Hypothalamus (tissue), 51 donors: ENCODE data around the gene GEMIN7.
A peak's percentile ranks its signal among the peaks of the same experiment; 100 is the strongest.

ENCODE experiments used
- DNase-seq, 51 donors: peaks; one replicate each; lab custom pipeline; 2025; lab: John Stamatoyannopoulos, UW

The GEMIN7 gene

DNA sequence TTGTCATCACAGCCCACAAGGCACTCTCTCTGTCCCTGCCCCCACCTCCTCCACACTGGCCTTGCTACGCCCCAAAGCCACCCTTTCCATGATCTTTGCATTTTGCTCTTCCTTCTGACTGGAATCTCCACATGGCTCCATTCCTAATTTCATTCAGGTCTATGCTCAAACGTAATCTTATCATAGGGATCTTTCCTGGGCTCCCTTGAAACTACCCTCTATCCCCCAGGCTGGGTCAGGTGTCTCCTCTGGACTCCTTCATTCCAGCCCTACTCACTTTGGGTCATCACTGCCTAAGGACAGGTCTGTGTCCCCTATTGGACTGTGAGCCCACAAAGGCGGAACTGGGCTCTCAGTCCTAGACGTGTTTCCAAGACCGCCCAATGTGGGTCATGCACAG is 3.1 kb downstream of the GEMIN7 start:
- DNase-seq: no peak

DNA sequence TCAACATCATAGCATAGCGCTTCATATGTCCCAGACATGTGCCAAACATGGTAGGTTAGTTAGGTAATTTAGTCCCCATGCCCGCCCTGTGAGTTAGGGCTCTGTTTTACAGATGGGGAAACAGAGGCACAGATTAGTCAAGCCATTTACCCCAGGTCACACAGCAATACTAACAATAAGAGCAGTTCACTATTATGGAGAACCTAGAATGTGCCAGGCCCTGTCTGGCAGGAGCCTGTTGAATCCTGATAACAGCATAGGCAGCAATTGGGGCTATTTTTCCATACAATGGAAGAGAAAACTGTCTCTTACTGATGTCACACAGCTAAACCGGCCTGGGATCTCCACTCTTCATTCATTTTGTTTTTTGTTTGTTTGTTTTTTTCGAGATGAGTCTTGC is 7.4 kb downstream of the GEMIN7 start:
- DNase-seq: no peak

DNA sequence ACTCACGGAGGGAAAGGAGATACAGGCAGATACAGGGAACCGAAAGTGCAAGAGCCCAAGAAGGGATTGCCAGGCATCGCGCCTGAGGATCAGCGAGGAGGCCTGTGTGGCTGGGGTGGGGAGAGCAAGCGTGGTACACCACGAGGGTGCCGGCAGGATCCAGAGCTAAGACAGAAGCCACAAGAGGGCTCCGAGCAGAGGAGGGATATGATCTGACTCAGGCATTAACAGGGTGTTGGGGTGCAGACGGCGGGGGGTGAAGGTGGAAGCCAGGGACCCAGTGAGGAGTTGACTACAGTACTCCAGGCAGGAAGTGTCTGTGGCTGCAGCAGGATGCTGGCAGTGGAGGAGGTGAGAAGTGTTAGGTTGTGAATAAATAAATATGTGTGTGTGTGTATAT is 8.5 kb downstream of the GEMIN7 start:
- DNase-seq: no peak

DNA sequence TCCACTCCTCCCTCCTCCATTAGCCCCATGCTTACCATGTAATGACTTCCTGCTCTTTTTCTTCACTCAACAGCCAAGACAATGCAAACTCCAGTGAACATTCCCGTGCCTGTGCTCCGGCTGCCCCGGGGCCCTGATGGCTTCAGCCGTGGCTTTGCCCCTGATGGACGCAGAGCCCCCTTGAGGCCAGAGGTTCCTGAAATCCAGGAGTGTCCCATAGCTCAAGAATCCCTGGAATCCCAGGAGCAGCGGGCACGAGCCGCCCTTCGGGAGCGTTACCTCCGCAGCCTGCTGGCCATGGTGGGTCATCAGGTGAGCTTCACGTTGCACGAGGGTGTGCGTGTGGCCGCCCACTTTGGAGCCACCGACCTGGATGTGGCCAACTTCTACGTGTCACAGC is 11.0 kb downstream of the GEMIN7 start:
- no peak for DNase-seq

DNA sequence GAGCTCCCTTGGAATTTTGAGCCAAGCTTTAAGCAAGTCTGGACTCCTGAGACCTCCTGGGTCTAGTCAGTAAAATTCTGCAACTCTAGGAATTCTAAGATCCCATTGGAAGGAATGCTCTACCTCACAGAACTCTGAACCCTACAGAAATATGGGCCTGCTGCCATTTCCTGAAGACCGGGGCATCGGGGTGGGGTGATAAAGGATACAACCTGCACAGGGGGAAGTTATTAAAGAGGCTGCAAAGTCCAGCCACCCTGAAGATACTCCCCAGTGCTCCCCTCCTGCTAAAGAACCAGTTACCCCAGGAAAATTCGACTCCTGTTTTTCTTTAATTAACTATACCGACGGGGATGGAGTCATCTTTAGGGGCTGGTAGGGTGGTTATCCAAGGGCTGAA is 11.5 kb downstream of the GEMIN7 start:
- no peak for DNase-seq

DNA sequence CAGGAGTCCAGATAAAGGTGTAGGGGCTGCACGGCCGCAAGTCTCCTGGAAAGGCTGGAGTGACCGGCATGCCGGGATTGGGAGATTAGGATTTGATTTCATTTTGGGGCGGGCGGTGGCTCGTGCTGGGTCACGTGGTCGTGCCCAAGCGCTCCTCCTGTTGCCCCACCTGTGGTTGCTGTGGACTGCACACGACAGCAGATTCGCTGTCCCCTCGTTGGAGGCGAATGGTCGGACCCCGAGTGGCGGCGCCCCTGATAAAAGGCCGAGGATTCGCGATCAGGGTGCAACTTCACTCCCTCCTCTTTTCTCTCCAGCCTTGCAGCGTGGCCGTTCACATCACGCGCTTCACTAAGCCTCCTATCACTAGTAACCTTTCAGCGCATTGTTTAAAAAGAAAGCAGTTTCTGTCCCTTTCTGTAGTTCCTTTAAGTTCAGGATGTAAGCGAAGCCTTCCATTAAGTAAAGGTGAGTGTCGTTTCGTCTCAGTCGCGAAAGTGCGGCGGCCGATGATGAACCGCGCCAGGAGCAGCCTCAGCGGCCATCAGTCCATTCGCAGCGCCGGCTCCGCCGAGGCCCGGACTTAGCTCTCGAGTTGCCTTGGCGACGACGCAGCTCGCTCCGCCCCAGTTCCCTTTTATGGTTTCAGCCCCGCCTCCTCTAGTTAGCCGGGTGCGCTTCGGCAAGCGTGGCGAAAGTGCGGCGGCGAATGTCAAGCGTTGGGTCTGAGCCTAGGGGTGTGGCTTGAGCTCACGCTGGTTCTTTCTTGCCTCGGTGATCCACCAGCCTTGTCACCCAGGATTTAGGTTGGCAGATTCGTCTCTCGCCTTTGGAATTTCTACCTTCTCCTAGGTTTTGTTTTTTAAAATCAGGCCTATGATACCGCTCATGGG is 12.2 kb downstream of the GEMIN7 start:
- peak; percentile 74 to 100 (median 97) for DNase-seq

DNA sequence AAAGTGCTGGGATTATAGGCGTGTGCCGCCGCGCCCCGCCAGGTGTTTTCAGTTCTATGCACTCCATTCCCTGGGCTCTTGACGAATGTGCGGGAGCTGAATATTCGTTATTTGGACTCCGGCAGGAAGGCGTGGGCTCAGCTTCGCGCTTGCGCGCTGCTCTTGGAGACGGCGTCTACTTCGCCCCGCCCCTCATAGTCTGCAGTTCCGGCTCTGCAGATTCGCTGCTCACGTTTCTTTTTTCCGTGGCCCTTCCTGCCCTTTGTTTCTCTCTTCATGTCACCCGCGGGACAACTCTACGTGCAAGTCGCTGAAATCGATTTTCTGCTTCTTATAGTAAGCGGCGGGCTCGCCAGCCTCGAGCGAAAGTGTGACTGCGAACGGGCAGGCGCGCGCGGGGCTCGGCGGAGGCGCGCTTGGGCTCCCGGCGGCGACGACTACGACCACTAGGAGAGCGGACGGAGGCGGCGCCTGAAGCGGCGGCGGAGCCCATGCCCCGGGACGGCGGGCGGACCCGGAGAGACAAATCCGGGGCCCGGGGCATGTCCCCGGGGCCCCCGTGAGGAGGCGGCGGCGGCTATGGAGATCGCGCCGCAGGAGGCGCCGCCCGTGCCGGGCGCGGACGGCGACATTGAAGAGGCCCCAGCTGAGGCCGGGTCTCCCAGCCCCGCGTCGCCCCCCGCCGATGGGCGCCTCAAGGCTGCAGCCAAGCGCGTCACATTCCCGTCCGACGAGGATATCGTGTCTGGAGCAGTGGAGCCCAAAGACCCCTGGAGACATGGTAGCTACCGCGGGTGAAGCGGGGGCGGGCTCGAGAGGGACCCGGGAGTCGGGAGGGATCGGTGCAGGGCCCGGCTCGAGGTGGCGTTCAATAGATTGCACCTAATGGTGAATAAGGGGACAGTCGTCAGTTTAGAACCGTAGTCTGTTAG is 14.0 kb downstream of the GEMIN7 start, which contains the start of gene PPP1R37:
Gene PPP1R37, plus strand, starts transcription at position 433 of the 932 bp plus-strand sequence. Its CDS starts 147 bp downstream, at position 580.
- peak; percentile 53 to 97 (median 87) for DNase-seq

DNA sequence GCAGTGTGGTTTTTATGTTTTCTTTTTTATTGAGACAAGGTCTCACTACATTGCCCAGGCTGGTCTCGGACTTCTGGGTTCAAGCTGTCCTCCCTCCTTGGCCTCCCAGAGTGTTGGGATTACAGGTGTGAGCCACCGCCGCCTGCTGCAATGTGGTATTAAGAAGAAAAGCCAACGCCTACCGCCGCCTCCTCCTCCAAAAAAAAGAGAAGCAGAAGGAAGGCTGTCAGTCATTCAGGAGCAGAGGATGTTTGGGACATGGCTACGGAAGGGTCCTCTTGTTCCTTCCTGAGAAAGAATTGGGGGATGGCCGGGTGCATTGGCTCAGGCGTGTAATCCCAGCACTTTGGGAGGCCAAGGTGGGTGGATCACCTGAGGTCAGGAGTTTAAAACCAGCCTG is 15.1 kb downstream of the GEMIN7 start:
- DNase-seq: no peak

DNA sequence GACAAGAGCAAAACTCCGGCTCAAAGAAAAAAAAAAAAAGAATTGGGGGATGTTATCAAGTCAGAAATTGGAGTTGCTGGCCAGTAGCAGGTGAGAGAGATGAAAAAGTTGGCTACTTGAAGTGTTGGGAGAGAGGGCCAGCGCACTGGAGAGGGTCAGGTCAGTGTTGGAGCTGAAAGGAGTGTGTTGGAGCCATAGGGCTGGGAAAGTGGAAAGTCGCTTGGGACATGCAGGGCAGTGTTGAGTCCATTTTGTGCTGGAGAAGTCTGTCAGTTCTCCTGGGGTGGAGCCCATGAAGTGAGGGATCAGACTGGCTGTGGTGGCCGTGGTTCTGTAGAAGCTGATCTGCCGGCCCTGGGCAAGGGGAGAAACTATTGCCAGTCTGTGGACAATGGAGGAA is 15.6 kb downstream of the GEMIN7 start:
- no peak for DNase-seq

DNA sequence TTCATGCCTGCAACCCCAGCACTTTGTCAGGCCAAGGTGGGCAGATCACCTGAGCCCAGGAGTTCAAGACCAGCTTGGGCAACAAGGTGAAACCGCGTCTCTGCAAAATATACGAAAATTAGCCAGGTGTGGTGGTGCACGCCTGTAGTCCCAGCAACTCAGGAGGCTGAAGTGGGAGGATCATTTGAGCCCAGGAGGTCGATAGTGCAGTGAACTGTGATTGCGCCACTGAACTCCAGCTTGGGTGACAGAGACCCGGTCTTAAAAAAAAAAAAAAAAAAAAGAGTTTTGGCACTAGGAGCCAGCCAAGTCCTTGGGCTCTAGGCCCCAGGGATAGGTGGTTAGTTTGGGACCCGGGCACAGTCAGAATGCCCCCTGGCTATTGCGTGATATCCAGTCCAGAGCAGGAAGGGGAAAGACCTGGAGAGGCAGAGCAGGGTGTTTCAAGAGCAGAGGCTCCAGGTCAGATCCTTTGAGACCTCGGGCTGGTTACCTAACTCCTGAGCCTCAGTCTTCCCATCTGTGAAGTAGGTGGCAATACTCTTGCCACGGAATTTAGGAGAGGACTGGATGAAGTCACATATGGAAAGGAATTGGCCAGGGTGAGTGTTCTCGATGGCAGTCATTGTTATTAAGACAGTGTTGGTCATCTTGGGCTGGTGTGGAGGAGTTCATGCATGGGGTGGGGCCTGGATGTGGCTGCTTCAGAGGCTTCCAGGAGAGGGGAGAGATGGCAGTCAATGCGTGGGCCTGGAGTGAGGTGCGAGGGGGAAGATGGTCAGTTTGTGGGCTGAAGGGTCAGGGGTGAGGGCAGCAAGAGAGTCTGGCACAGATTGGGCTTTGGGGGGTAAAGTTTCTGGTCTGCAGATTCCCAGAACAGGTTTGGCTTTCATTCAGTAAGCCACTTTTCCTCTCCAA is 16.7 kb downstream of the GEMIN7 start:
- no peak for DNase-seq

DNA sequence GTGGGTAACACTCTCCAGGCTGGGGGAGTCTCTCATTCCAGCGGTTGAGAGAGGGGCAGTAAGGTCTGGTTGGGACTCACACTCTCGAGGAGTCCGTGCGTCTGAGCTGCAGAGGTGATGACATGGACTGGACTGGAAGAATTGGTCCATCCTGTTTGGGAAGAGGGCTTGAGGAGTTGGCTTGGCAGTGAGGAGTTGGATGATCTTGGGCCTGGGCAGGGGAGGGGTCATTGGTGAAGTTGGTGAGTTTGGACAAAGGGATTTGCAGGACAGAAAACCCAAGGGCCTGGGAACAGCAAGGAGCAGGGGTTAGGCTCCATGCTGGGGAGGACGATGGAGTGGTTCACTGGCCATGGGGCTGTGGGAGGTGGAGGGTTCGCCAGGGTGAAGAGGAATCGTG is 17.6 kb downstream of the GEMIN7 start:
- no peak for DNase-seq

DNA sequence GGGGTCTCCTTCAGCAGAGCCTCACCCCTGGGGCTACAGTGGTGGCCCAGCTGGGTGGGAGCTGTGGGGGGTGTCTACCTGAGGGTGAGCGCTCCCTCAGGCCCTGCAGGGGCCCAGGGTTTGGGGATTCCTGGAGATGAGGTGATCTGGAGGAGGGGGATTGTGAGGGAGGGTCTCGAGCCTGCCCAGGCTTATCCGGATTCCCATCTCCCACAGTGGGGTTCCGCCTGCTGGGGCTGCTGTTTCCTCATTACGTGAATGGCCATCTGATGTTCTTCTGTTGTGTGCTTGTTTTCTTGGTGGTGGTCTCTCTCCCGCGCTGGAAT is 18.4 kb downstream of the GEMIN7 start:
- no peak for DNase-seq

DNA sequence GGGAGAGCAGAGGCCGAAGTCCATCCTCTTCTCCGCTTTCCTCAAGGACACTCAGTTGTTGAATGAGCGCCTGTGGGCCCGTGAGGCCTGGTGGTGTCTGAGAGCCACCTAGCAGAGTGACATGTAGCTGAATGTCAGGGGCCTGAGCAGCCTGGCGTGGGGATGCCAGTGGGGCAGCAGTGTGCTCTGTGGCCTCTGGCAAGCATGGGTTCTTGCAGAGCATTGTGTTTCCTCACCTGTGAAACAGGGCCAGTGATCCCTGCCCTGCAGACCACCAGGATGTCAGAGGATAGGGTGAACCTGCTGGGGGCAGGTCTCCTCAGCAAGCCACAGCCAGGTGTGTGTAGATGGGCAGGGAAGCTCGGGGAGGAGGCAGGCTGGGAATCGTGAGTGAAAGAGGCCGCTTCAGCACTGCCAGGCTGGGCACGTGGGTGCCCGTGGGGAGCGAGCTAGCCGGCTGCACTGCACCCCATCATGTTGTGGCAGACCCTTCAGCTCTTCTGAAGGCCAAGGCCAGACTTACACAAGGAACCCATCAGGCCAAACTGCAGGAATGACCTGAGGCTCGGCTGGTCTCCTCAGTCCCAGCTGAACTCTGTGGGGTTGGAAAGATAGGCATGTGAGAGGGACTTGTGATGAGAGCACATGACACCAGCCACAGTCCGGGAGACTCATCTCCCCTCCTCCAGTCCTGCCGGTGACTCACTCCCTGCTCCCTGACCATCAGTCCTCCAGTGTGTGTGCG is 18.9 kb downstream of the GEMIN7 start:
- peak in 34 of 51 donors; percentile 19 to 82 (median 44) for DNase-seq

DNA sequence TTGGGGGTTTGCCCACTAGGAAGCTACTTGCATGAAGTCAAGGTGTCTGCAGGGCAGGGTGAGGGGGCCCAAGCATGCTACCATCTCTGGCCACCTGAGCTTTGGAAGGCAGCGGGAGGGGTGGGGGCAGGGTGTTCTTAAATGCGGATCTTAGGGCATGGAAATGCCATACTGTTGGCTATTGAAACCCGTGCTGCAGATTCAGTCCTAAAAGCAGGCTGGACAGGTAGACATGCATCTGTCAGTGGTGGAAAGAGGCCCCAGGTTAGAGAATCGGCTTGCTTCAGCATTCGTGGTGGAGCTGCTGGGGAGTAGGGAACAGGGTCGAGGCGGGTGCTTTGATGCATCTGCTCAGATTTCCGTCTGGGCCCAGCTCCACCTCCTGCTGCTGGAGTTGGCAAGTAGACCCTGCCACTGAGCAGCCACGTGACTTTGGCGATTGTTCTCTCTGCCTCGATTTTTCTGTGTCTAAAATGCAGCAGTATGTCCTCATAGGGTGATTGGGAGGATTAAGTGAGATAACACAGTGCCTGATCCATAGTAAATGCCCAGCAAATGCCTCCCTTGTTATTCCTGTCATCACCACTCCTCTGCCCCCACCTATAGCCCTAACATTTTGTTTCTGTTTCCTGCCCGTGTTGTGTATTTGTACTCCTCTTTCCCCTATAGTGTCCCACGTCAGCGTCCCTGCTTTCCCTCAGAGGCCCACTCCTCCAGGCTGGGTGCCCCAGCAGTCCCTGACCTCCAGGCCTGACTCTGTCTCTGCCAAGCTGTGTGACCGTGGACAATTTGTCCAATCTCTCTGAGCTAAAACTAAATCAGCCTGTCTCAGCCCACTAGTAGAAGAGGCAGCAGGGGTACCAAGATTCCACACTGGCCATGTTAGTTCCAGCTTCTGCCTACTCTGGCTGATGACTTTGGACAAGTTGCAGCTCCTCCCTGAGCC is 19.7 kb downstream of the GEMIN7 start:
- peak in 43 of 51 donors; percentile 5 to 79 (median 56) for DNase-seq

DNA sequence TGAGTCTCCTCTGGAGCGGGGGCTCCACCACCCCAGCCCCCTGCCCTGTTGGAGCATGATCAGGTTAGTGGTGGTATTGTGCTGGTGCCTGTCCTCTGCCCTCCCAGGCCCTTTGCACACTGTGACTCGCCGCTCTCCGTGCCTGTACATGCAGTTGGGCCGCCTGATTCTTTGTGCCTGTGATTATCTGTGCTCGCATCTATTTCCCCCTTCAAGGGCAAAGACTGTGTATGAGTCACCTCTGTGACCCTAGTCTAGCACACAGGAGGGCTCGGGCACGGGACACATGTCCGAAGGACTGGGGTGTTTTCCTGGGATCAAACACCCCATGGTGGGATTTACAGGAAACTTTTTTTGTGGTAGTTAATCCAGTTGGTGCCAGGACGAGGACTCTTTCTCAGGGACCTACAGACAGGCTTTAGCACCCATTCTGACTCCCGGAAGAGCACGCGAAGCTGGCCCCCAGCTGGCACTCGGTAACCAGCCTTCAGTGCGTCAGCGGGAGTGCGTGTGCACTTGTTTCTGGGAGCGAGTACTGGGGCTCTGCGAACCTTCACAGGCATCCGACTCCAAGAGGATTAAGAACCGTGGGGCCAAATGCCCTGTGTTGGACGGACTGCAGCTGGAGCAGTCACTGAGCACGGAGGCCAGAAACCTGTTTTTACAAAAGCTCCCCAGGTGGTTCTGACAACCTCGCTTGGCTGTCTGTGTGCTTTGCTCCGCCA is 20.6 kb downstream of the GEMIN7 start:
- DNase-seq: peak in 10 of 51 donors; percentile 2 to 32 (median 19)

DNA sequence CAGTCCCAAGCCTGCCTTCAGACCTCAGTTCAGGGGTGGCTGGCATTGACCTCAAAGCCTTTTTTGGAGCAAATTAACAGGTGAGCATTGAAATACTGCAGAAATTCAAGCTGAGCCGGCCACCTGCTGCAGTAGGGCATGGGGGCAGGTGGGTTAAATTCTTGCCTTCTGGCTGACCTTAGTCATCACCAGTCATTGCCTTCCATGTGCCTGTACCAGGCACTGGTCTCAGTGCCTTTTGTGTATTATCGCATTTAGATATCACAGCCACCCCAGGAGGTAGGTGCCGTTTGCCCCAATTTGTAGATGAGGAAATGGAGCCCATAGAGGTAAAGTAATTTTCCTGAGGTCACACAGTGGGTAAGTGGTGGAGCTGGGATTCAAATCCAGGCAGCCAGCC is 21.1 kb downstream of the GEMIN7 start:
- no peak for DNase-seq

DNA sequence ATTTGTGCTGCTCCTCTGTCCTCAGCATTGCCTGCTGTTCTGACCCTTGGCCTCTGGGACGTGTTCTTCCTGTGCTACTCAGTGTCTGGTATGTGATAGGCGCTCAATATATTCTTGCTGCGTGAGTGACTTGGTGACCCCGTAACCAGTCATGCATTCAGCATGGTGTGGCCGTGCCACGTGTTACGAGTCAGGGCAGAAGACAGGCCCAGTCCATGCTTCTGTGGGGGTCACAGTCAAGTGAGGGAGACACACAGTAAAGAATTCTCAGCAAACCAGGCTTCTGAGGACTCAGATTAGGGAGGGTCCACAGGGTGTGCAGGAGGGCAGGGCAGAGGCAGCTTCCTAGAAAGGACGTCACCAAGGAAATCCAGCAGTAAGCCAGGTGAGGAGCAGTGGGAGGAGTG is 21.8 kb downstream of the GEMIN7 start:
- no peak for DNase-seq

DNA sequence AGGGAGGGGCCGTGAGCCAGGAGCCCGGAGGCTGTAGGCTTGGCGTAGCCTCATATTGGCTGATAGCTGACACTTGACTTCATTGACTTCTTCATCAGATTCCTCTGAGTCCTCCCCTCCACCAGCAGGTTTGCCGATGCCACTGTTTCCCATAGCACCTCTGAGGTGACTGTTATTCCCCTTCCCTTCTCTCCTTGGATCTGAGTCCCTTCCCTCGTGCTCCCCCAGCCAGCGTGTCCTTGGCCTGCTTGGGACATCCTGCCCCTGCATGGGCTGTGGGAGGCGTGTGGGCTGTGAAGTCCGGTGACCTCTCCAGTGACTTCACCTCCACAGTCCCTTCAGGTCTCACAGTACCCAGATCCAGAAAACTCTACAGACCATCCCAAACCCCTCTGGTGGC is 22.7 kb downstream of the GEMIN7 start:
- no peak for DNase-seq
